Measurements from ENCODE around the gene OR10J5. TPM values are rescaled to one million over a fixed set of nuclear protein-coding genes. Genes with fewer than 3 reads are reported as not detected.

The OR10J5 gene
- total RNA-seq, 1 donor from 2014 or later, result not detected

GRCh38 chr1:159492575-159493323, 43.1 kb downstream of the OR10J5 start:
- intact Hi-C loops (cut with micrococcal nuclease), result no loop called here
- ATAC-seq (no peak), DNase-seq (no peak)

Other genes with a start within 250 kb of the OR10J5 start
- gene FCER1A, start 233.7 kb downstream of the OR10J5 start, total RNA-seq, result 2.0 TPM
- not detected for gene OR10J4, start 103.8 kb downstream of the OR10J5 start, total RNA-seq
- not detected for gene OR10J1, start 96.3 kb downstream of the OR10J5 start, total RNA-seq
- not detected for gene APCS, start 51.8 kb upstream of the OR10J5 start, total RNA-seq
- gene CRP, start 178.6 kb upstream of the OR10J5 start, total RNA-seq, result not detected
- gene DUSP23, start 245.0 kb upstream of the OR10J5 start, total RNA-seq, result 18.7 TPM